NT2/D1 (cell line): ENCODE data around the gene SRRM2.

Experiments
- YY1 ChIP-seq: IDR thresholded peaks from 2 replicates; pipeline ENCODE4 v1.6.1; 2011; ENCODE audit not compliant: insufficient read length, insufficient read depth
- ZNF274 ChIP-seq: IDR thresholded peaks from 2 replicates; pipeline ENCODE4 v1.6.1; 2011; ENCODE audit warnings: mild to moderate bottlenecking, low read depth, low read length

- TF ChIP-seq ZNF274 (no peak), YY1 (no peak)
Observed at GRCh38 chr16:2799205-2799858, 46.9 kb downstream of the SRRM2 start.
